Activated T-cell treated with anti-CD3 and anti-CD28 coated beads, Interleukin-2, amount 50 U/mL, for 72 hours (primary cell): ENCODE data around the gene LCN10. TPM values are rescaled to one million over a fixed set of nuclear protein-coding genes. Genes with fewer than 3 reads are reported as not detected.

Experiments
- ATAC-seq, 2 donors: fragments of 150-1000 bp; cut with Tn5 transposase; replicated peaks in 1 of 2; 2 replicates each; pipeline ENCODE4 v1.10.0; 2021; ENCODE audit warnings: moderate library complexity in 2 of 2, mild to moderate bottlenecking in 1 of 2
- DNase-seq, 2 donors: peaks; one replicate each; pipeline ENCODE4 v3.0.0; 2021 to 2022; ENCODE audit warnings: mixed read lengths in 1 of 2
- H3K27ac Mint-ChIP-seq: one replicate; pipeline ENCODE4 v1.8.0; 2022; ENCODE audit warnings: mild to moderate bottlenecking, moderate library complexity, mixed read lengths
- H3K27me3 Mint-ChIP-seq: one replicate; pipeline ENCODE4 v1.8.0; 2022; ENCODE audit warnings: low read depth, mixed read lengths
- H3K36me3 Mint-ChIP-seq, 2 donors: one replicate each; pipeline ENCODE4 v1.8.0; 2022; ENCODE audit warnings: mixed read lengths in 2 of 2, mild to moderate bottlenecking in 1 of 2; ENCODE audit not compliant: insufficient read depth in 2 of 2
- H3K4me1 Mint-ChIP-seq: one replicate; pipeline ENCODE4 v1.8.0; 2022; ENCODE audit warnings: low read depth, mixed read lengths
- H3K4me3 Mint-ChIP-seq, 2 donors: one replicate each; pipeline ENCODE4 v1.8.0; 2022; ENCODE audit warnings: mild to moderate bottlenecking in 2 of 2, mixed read lengths in 2 of 2, moderate library complexity in 2 of 2
- H3K9me3 Mint-ChIP-seq, 2 donors: one replicate each; pipeline ENCODE4 v1.8.0; 2022; ENCODE audit warnings: mixed read lengths in 2 of 2
- total RNA-seq, 2 donors: library from RNA; stranded (reverse); gene quantifications; one replicate each; pipeline ENCODE4 v1.2.3, GENCODE V29; 2022

LCN10 gene
- total RNA-seq, 2 donors from 2014 or later, result 0.21 to 0.70 TPM

GRCh38 chr9:136735812-136736480 lies 6.8 kb downstream of the LCN10 start:
- no peak overlapping the region for H3K27ac Mint-ChIP-seq
- peaks cover 27% of the 10 kb centered on the region for H3K4me1 Mint-ChIP-seq
- no peaks in the 10 kb centered on the region for H3K36me3 Mint-ChIP-seq
- H3K4me3 Mint-ChIP-seq, result no peak overlapping the region
- H3K27me3 Mint-ChIP-seq, result no peaks in the 10 kb centered on the region
- DNase-seq (no peak), ATAC-seq (no peak)
- H3K9me3 Mint-ChIP-seq, result no peaks in the 10 kb centered on the region

GRCh38 chr9:136734837-136735496 lies 7.8 kb downstream of the LCN10 start:
- H3K4me3 Mint-ChIP-seq, result no peak overlapping the region
- peak in 1 of 2 donors; percentile 37 for DNase-seq
- H3K4me1 Mint-ChIP-seq, result peaks cover 27% of the 10 kb centered on the region
- H3K9me3 Mint-ChIP-seq, result no peaks in the 10 kb centered on the region
- H3K36me3 Mint-ChIP-seq, result no peaks in the 10 kb centered on the region
- peak; percentile 66 to 74 for ATAC-seq
- no peak overlapping the region for H3K27ac Mint-ChIP-seq
- H3K27me3 Mint-ChIP-seq, result no peaks in the 10 kb centered on the region

- H3K27ac Mint-ChIP-seq, result no peak overlapping the region
- DNase-seq (no peak), ATAC-seq (no peak)
- no peak overlapping the region for H3K4me3 Mint-ChIP-seq
- peaks cover 32% of the 10 kb centered on the region for H3K4me1 Mint-ChIP-seq
- H3K27me3 Mint-ChIP-seq, result no peaks in the 10 kb centered on the region
- no peaks in the 10 kb centered on the region for H3K36me3 Mint-ChIP-seq
- H3K9me3 Mint-ChIP-seq, result no peaks in the 10 kb centered on the region
Measured at GRCh38 chr9:136733611-136734010, 9.1 kb downstream of the LCN10 start.

- Mint-ChIP-seq H3K27me3 (no peaks in the 10 kb centered on the region), H3K4me3 (peak overlapping the region; percentile 3 to 11), H3K36me3 (no peaks in the 10 kb centered on the region), H3K4me1 (peaks cover 30% of the 10 kb centered on the region), H3K9me3 (no peaks in the 10 kb centered on the region), H3K27ac (no peak overlapping the region)
- no peak for ATAC-seq
- DNase-seq, result no peak
Measured at GRCh38 chr9:136732444-136733178, 10.1 kb downstream of the LCN10 start.

GRCh38 chr9:136729926-136730325 lies 12.8 kb downstream of the LCN10 start:
- Mint-ChIP-seq H3K27me3 (no peaks in the 10 kb centered on the region), H3K27ac (no peak overlapping the region), H3K9me3 (no peaks in the 10 kb centered on the region), H3K4me3 (peak overlapping the region; percentile 69 to 72), H3K36me3 (peaks cover 7 to 9% of the 10 kb centered on the region in 2 donors), H3K4me1 (peaks cover 47% of the 10 kb centered on the region)
- ATAC-seq, result no peak
- DNase-seq, result no peak

- peak overlapping the region; percentile 69 to 72 for H3K4me3 Mint-ChIP-seq
- no peaks in the 10 kb centered on the region for H3K9me3 Mint-ChIP-seq
- ATAC-seq (no peak), DNase-seq (no peak)
- H3K27me3 Mint-ChIP-seq, result no peaks in the 10 kb centered on the region
- H3K4me1 Mint-ChIP-seq, result peaks cover 47% of the 10 kb centered on the region
- H3K27ac Mint-ChIP-seq, result no peak overlapping the region
- H3K36me3 Mint-ChIP-seq, result peaks cover 8 to 13% of the 10 kb centered on the region in 2 donors
Measured at GRCh38 chr9:136729144-136729543, 13.6 kb downstream of the LCN10 start.

- H3K9me3 Mint-ChIP-seq, result no peaks in the 10 kb centered on the region
- peak; percentile 18 for ATAC-seq
Measured at GRCh38 chr9:136728548-136729123, 14.1 kb downstream of the LCN10 start.

GRCh38 chr9:136728080-136728547 lies 14.6 kb downstream of the LCN10 start:
- ATAC-seq (peak; percentile 85 to 87), DNase-seq (peak; percentile 94 to 97)
- Mint-ChIP-seq H3K36me3 (peaks cover 8 to 17% of the 10 kb centered on the region in 2 donors), H3K4me1 (peaks cover 46% of the 10 kb centered on the region), H3K27ac (peak overlapping the region; percentile 34), H3K9me3 (no peaks in the 10 kb centered on the region), H3K4me3 (peak overlapping the region; percentile 99), H3K27me3 (no peaks in the 10 kb centered on the region)

More at GRCh38 chr9:136728548-136729123, 14.1 kb downstream of the LCN10 start:
- Mint-ChIP-seq H3K27ac (no peak overlapping the region), H3K27me3 (no peaks in the 10 kb centered on the region), H3K4me3 (peak overlapping the region; percentile 69 to 72), H3K36me3 (peaks cover 8 to 15% of the 10 kb centered on the region in 2 donors), H3K4me1 (peaks cover 47% of the 10 kb centered on the region)
- DNase-seq, result peak in 1 of 2 donors; percentile 38

GRCh38 chr9:136726631-136727191 lies 16.0 kb downstream of the LCN10 start:
- peak; percentile 42 to 54 for DNase-seq
- Mint-ChIP-seq H3K36me3 (peaks cover 8 to 17% of the 10 kb centered on the region in 2 donors), H3K9me3 (no peaks in the 10 kb centered on the region), H3K4me3 (peak overlapping the region; percentile 99), H3K27ac (peak overlapping the region; percentile 99), H3K4me1 (peaks cover 39% of the 10 kb centered on the region), H3K27me3 (no peaks in the 10 kb centered on the region)
- ATAC-seq, result peak; percentile 29 to 38

GRCh38 chr9:136726118-136726517 lies 16.6 kb downstream of the LCN10 start:
- ATAC-seq (no peak), DNase-seq (no peak)
- Mint-ChIP-seq H3K27ac (peak overlapping the region; percentile 99), H3K27me3 (no peaks in the 10 kb centered on the region), H3K9me3 (no peaks in the 10 kb centered on the region), H3K36me3 (peaks cover 8 to 17% of the 10 kb centered on the region in 2 donors), H3K4me1 (peaks cover 39% of the 10 kb centered on the region), H3K4me3 (peak overlapping the region; percentile 99)

- no peak for ATAC-seq
- H3K9me3 Mint-ChIP-seq, result no peaks in the 10 kb centered on the region
- H3K36me3 Mint-ChIP-seq, result peaks cover 8 to 17% of the 10 kb centered on the region in 2 donors
- H3K4me1 Mint-ChIP-seq, result peaks cover 39% of the 10 kb centered on the region
- H3K4me3 Mint-ChIP-seq, result peak overlapping the region; percentile 99
- H3K27me3 Mint-ChIP-seq, result no peaks in the 10 kb centered on the region
- DNase-seq, result no peak
- no peak overlapping the region for H3K27ac Mint-ChIP-seq
Measured at GRCh38 chr9:136725612-136726011, 17.1 kb downstream of the LCN10 start.

- Mint-ChIP-seq H3K4me1 (peaks cover 37% of the 10 kb centered on the region), H3K4me3 (peak overlapping the region in 1 of 2 donors; percentile 6), H3K27me3 (no peaks in the 10 kb centered on the region), H3K27ac (peak overlapping the region; percentile 19), H3K9me3 (no peaks in the 10 kb centered on the region), H3K36me3 (peaks cover 8 to 17% of the 10 kb centered on the region in 2 donors)
- DNase-seq (no peak), ATAC-seq (no peak)
Measured at GRCh38 chr9:136724772-136725171, 18.0 kb downstream of the LCN10 start.
